Mucosa of descending colon (tissue), 3 donors: ENCODE data around the gene DENND4A. TPM values are rescaled to one million over a fixed set of nuclear protein-coding genes. Genes with fewer than 3 reads are reported as not detected.
A peak's percentile ranks its signal among the peaks of the same experiment; 100 is the strongest.

Experiments used
- ATAC-seq: fragments of 200-7000 bp; cut with Tn5 transposase; one replicate; pipeline ENCODE4 v1.9.1; 2020; ENCODE audit warnings: mild to moderate bottlenecking, moderate library complexity
- DNase-seq, 3 donors: peaks; one replicate each; pipeline ENCODE4 v3.0.0-alpha.2; 2020
- H3K36me3 ChIP-seq: fragments of 200-600 bp; one replicate; pipeline ENCODE4 v1.8.0; 2021; ENCODE audit warnings: low read depth, mild to moderate bottlenecking
- H3K4me1 ChIP-seq: fragments of 200-600 bp; one replicate; pipeline ENCODE4 v1.8.0; 2021; ENCODE audit warnings: low read depth, mild to moderate bottlenecking
- H3K4me3 ChIP-seq: fragments of 200-600 bp; one replicate; pipeline ENCODE4 v1.8.0; 2021; ENCODE audit warnings: mild to moderate bottlenecking
- H3K9me3 ChIP-seq: fragments of 200-600 bp; one replicate; pipeline ENCODE4 v1.8.0; 2021; ENCODE audit warnings: mild to moderate bottlenecking
- CTCF ChIP-seq: fragments of 200-600 bp; IDR thresholded peaks from one replicate; pipeline ENCODE4 v1.8.0; 2022; ENCODE audit warnings: antibody characterized with exemption, mild to moderate bottlenecking
- intact Hi-C, 2 donors: fragments of 100-400 bp; cut with DNase I in 1 of 2; cut with micrococcal nuclease in 1 of 2; formaldehyde crosslinking; loops; one replicate each; pipeline versions ENCODE4 v1.11.0 to v1.11.1; 2022; cut with DNase I, micrococcal nuclease
- total RNA-seq, 3 donors: library from RNA; stranded (reverse); fragmentation: NEBNext Ultra II Directional in 2 of 3; extraction: Animal tissue kit (Norgen Biotek cat#: 25700) in 2 of 3; gene quantifications; one replicate each; pipeline versions ENCODE4 v1.2.1 to v1.2.4, GENCODE V29; 2021 to 2023
- donor health status: DM: no; HTN: no; CAD: no; lungs with moderate emphysema.
- donor health status: DM: no; HTN: no; CAD: no.
- donor health status: DM: no; HTN: yes; CAD: no.

Gene DENND4A
- total RNA-seq, 3 donors from 2014 or later = 20.3 to 34.7 (median 20.7) TPM

- Histone ChIP-seq H3K4me1 (no peaks in the 10 kb centered on the region), H3K36me3 (no peaks in the 10 kb centered on the region), H3K9me3 (no peaks in the 10 kb centered on the region), H3K4me3 (no peak overlapping the region)
- no peak for TF ChIP-seq CTCF
- intact Hi-C loops = no loop called here
- ATAC-seq = no peak
- no peak for DNase-seq
Measured at GRCh38 chr15:65641768-65642475, 150.2 kb downstream of the DENND4A start.

GRCh38 chr15:65639509-65639908, 152.6 kb downstream of the DENND4A start:
- ATAC-seq = no peak
- no peaks in the 10 kb centered on the region for H3K9me3 ChIP-seq
- TF ChIP-seq CTCF = no peak
- H3K4me3 ChIP-seq = no peak overlapping the region
- DNase-seq = no peak
- H3K36me3 ChIP-seq = no peaks in the 10 kb centered on the region
- H3K4me1 ChIP-seq = no peaks in the 10 kb centered on the region
- intact Hi-C loops = no loop called here

- ATAC-seq = peak; percentile 82
- no peak overlapping the region for H3K4me3 ChIP-seq
Measured at GRCh38 chr15:65638681-65639089, 153.4 kb downstream of the DENND4A start.

GRCh38 chr15:65638109-65638508, 154.0 kb downstream of the DENND4A start:
- no peaks in the 10 kb centered on the region for H3K4me1 ChIP-seq
- no peak overlapping the region for H3K4me3 ChIP-seq
- intact Hi-C loops = no loop called here
- no peaks in the 10 kb centered on the region for H3K36me3 ChIP-seq
- TF ChIP-seq CTCF = no peak
- no peaks in the 10 kb centered on the region for H3K9me3 ChIP-seq
- no peak for DNase-seq
- no peak for ATAC-seq

More at GRCh38 chr15:65638681-65639089, 153.4 kb downstream of the DENND4A start:
- peak in 1 of 3 donors; percentile 49 for DNase-seq
- intact Hi-C loops = no loop called here
- Histone ChIP-seq H3K9me3 (no peaks in the 10 kb centered on the region), H3K36me3 (no peaks in the 10 kb centered on the region), H3K4me1 (no peaks in the 10 kb centered on the region)
- peak; percentile 41 for TF ChIP-seq CTCF

- no peak for TF ChIP-seq CTCF
- ATAC-seq = no peak
- peaks cover 9% of the 10 kb centered on the region for H3K4me1 ChIP-seq
- intact Hi-C loops = no loop called here
- no peak overlapping the region for H3K4me3 ChIP-seq
- DNase-seq = no peak
- H3K9me3 ChIP-seq = no peaks in the 10 kb centered on the region
- no peaks in the 10 kb centered on the region for H3K36me3 ChIP-seq
Measured at GRCh38 chr15:65634356-65634755, 157.7 kb downstream of the DENND4A start.
